ENCODE measurements around the gene PARL.

Gene PARL, protein sequence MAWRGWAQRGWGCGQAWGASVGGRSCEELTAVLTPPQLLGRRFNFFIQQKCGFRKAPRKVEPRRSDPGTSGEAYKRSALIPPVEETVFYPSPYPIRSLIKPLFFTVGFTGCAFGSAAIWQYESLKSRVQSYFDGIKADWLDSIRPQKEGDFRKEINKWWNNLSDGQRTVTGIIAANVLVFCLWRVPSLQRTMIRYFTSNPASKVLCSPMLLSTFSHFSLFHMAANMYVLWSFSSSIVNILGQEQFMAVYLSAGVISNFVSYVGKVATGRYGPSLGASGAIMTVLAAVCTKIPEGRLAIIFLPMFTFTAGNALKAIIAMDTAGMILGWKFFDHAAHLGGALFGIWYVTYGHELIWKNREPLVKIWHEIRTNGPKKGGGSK

DNA sequence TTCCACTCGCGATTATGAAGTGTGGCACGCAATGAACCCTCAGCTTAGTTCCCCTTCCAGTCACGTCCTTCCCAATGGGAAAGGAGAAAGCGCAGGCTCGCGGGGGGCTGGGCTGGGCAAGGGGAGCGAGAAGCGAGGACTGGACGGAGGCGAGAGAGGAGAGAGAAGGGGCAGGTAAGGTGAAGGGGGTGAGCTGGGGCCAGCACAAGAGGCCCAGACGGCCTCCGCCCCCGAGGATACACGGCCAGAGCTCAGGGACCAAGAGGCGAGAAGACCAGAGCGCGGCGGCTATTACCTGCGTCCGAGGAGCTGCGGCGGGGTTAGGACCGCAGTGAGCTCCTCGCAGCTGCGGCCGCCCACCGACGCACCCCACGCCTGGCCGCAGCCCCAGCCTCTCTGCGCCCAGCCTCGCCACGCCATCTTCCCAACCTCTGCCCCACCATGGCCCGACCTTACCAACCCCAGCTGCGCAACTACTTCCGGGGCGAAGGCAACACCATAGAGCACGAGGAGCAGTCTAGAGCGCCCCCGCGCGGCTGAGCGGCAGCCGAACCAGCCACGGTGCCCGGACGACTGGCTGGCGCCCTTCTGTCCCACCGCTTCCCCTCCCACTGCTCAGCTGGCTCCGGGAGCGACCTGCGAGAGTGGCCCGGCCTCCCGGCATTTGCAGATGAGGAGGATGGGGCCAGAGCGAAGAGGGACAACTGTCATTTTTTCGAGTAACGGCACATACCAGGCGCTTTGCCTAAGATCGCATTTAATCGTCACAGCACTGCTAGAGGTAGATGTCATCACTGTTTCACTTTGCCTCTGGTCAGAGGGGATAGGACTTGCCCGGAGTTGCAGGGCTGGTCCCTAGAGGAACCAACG lies at the start of gene PARL:
Gene PARL, minus strand, starts transcription at position 454 of the 870 bp plus-strand sequence. Its CDS starts 34 bp downstream, at position 420.
- peak; percentile 93 to 97 (median 96) for DNase-seq

DNA sequence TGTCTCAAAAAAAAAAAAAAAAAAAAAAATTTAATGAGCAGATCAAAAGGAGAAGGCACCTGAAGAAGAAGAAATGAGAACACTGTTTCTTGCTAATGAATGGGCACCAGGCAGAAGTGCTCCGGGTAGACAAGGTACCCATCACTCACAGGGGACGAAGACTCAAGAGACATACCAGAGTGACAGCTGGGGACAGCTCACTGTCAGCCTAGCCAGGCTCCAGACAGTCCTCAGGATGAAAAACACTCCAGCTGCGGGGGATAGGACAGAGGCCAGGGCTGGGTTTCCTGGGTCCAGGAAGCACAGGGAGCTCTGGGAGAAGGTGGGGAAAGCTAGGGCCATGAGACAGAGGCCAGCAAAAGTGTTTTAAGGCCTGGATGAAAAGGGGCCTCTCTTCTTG lies 48.5 kb upstream of the PARL start:
- no peak for DNase-seq

DNA sequence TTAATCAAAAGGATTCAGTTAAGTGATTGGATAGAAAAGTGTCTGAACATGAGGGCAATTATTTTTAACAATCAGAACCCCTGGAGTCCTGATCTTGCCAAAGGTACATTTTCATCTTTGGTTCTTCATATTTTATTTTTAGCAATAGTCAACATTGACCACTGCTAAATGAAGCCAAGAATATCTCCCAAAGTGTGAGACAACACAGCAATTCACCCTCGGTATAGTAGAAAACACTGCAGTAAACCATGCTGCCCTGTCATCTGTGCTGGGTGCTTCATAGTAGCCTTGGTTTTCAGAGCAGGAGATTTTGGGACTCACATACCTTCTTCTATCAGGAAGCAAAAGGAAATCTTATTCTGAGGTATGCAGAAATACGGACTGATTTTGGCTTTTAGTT lies 47.2 kb upstream of the PARL start:
- DNase-seq, result no peak

DNA sequence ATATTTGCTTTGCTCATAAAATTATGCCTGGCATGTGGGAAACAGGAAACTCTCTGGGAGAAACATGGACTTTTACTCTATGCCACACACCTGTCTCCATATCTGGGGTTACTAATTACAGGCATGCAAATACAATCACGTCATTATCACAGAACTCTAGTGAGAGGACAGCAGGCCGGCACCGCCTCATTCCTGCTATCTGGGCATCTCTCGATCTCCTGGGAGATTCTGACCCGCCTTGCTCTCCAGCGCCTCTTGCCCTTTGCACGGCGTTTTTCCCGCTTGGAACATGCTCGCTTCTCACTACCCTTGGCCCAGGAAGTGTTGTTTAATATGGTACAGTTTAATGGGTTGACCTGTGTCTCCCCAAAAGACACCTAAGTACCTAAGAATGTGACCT lies 45.4 kb upstream of the PARL start:
- no peak for DNase-seq

DNA sequence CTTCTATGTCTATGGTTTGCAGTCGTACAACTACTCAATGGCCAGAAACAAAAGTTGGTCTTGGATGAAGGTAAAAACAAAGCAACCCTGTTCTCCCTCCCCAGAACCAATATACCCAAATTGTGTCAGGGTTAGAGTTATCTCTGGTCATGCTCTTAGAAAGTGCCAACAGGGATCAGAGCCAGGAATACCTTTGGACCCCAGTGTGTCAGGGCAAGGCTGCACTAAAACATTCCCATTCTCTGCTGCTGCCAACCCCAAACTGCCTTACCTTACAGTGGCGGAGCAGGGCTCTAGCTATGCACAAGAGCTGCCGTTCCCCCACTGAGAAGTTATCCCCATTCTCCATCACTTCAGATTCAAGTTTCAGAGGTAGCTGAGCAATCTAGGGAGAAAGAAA lies 42.4 kb upstream of the PARL start:
- no peak for DNase-seq

DNA sequence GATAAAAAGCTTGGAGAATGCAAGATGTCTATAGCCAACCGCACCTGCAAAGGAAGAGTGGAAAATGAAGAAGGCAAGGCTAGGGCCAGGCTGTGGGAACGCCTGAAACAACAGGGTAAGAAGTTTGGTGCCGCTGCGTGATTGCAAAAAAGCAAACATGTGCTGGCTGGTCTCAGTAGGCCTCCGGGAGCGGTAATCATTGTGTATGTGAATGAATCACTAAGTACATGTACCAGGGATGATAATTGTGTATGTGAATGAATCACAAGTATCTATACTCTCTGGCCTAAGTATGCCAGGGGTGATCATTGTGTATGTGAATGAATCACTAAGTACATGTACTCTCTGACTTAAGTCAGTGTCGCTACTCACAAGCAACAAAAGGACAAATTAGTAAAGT lies 40.3 kb upstream of the PARL start:
- no peak for DNase-seq

DNA sequence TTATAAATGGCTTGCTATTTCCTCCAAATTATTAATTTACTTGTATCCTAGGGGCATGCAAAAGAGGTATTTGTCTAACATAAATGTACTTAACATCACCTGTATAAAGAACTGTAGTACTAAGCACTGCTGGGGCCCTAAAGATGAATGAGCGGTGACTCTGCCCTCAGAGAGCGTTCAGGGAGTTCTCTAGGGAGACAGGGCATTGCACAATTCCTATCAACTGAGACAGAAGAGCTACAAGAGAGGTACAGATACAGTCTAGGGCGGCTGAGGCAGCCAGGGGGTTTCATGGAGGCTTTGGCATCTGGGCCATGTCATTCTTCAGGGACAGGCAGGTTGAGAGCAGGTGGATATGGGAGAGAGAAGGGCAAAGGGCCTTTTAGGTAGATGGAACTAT lies 39.9 kb upstream of the PARL start:
- no peak for DNase-seq

DNA sequence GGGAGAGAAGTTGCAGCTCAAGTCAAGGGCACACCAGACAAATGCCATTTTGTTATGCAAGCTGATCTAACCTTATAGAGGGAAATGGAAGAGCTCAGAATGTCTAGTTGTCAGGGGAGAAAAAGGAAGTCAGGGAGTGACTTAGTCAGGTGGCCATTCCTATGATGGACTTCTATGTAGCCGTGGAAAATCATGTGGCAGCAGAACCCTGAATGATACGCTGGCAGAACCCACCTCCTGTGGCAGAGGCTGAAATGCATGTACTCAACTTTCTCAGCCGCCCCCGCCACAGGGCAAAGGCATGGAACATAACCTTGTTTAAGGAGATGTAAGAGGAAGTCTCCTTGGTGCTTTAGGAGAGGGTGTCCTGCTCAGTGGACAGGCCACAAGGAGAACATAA lies 37.7 kb upstream of the PARL start:
- no peak for DNase-seq

DNA sequence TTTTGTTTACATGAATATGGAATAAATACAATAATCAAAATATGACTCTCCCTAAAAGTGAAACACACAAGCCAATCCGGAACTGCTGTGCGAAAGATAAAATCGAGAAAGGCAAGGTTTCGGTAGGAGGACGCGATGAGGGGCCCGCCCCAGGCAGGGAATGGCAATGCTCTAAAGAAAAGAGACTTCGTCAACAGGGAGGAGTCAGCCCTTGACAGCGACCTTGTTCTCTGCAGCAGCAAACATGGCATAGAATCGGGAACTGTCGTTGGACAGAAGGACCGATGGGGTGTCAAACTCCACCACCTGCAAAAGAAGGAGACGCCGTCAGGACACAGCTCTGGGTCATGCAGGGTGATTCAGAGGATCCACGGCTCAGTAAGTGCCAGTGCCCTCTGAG lies 36.4 kb upstream of the PARL start:
- no peak for DNase-seq

DNA sequence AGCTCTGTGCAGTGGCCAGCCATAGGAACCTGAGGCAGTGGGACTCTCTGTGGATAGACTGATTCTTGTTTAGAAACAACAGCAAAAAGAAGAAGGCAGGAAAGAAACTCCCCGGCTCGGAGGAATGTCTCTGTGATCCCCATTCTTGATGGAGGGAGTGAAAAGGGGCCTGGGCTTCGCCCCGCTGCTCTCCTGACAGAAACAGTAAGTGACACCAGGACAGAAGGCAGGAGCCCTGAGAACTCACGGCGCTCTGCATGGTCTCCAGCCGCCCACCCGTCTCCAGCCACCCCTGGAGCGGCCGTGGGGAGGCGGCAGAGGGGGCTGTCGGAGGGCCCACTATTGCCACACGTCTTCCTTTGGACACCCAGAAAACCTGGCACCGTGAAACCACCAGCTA lies 35.7 kb upstream of the PARL start:
- no peak for DNase-seq

DNA sequence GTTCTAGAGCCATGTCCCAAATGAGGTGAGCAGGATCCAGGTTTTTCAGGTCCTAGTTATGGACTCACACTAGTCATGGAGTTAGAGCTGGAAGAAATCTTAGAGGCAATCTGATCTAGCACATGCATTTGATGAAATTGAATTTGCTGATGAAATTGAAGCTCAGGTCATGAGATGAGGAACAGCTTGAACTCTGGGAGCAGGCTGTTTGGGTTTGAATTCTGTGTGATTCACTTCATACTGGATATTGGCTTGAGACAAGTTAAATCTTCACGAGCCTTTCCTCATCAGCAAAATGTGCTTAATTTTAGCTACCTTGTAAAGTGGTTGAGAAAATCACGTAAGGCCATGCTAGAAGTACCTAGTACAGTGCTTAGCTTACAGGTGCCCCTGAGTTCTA lies 33.5 kb upstream of the PARL start:
- DNase-seq, result no peak

DNA sequence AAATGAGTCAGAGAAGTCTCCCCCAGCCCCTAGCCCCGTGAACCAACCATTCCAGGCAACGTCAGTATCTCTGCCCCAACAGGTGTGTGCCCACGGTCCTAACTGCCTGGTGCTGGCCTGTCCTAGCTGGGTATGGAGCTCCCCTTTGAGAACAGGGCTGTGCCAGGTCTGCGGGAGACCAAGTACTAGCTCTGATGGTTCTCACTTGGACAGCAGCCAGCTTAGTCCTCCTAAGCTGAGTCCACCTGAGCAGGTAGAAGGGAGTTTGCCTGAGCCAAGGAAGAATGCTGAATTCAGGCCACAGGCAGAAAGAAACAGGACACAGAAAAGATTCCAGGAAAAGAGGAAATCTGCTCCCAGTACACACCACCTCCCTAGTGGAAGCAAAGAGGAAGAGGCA lies 33.1 kb upstream of the PARL start:
- no peak for DNase-seq

DNA sequence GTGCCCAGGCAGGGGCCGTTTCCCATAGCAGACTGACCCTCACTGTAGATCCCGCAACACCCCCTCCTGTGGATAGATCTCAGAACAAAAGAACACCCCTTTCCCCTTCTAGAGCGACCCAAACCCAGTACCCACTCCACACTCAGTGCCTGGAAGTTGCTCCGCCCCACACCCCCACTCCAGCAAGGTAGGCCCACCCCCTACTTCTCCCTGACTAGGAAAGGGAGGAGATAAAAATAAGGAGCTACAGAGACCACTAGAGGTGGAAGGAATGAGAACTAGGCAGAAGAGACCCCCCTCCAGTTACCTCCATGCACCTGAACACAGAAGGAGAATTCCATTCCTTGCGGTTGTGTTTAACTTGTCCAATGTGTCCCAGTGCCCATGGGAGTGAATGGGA lies 30.2 kb upstream of the PARL start:
- no peak for DNase-seq

DNA sequence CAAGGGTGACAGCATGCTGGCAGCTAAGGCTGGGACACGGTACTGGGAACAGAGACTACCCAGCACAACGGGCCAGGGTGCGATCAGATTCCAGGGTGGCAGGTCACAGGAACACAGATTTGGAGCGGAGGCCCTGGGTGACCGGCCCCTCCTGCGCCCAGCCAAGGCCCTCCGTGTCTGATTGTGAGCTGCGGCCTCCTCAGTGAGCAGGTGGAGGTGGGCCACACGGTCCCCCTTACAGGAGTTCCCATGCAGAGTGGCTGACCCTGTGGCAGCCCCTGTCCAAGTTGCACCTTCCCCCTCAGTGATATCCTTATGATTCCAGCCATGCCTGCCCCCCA lies 28.9 kb upstream of the PARL start:
- no peak for DNase-seq

DNA sequence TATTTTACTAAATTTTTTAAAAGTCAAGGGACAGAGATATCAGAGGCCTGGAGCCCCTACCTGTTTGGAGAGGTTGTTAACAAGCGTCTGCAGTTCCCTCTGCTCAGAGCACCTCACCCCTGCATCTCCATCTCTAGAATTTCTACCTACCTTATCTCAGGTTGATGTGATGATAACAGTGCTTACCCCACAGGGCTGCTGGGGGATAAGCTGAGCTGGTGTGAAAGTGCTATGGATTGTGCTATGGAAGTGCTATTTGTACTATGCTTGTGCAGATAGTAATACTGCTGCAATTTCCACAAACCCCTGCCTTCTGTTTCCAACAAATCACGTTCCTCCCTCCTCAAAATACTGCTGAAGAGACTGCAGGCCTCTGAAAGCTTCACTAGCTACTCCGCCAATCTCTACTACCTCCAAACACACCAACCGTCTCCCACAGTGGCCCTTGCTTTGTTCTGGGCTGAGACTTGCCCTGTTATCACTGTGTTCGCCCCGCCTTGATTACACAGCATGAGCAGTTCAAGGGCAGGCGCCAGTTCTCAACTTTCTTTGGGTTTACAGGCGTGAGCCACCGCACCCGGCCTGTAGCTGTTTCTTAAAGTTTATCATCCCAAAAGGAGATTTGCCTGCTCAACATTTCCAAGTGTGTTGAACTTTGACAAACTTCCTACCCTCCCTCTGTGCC lies 28.4 kb upstream of the PARL start:
- no peak for DNase-seq

DNA sequence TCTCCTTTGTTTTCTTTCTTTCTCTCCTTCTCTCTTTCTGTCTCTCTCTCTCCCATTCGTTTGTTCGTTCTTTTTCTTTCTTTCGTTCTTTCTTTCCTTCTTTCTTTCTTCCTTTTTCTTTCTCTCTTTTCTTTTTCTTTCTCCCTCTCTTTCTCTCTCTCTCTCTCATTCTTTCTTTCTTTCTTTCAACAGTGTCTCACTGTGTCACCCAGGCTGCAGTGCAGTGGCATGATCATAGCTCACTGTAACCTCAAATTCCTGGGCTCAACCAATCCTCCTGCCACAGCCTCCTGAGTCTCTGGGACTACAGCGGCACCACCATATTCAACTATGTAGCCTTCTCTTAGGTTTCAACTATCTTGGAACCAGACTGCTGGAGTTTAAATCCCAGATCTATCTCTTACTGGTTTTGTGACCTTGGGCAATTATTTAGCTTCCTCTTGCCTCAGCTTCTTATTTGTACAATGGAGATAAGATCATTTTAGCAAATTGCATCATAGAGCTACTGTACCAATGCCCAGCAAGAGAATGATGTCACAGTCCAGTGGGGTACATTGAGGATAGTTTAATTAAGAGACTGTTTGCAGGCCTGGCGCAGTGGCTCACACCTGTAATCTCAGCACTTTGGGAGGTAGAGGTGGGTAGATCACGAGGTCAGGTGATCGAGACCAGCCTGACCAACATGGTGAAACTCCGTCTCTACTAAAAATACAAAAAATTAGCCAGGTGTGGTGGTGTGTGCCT lies 27.3 kb upstream of the PARL start:
- DNase-seq, result no peak

DNA sequence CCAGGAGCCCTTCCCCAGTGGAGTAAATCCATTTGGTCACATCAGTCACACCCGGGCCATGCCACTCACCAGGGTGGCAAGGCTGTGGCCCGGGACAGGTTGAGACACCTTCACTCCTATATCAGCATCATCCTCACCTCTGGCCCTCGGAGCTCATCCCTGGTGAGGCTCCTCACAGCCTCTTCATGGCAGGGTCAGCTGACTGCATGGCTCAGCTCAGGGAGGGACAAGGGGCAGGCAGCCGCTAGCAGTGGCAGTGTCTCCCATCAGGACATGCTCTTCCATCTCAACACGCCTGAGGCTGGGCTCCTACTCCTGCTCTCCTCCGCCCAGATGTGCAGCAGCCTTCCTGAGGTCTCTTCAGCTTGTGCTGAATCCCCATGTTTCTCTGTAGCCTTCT lies 26.4 kb upstream of the PARL start:
- DNase-seq, result no peak

DNA sequence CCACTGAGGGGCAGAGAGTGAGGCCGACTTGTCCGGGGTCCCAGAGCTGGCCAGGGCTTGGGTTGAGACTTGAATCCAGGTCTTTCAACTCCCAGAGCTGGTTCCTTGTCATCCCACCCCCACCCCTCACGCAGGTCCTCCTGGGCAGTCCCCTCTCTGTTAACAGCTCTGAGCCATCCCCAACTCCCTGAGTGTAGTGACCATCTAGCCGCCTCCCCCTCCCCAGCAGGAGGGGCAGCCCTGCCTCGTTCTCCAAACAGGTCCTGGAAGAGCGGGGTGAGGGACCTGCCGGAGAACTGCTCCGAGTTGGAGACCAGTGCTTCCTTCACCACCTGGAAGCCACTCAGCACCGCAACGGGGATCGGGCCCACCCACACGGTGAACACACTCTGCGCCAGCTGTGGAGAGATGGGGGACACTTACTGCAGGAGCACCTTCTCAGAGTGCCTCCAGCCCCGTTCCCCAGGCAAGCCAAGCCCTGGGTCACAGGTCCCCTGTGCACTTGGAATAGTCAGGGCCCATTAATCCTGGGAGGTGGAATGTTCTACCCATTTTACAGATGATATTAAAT lies 24.4 kb upstream of the PARL start:
- DNase-seq, result no peak

DNA sequence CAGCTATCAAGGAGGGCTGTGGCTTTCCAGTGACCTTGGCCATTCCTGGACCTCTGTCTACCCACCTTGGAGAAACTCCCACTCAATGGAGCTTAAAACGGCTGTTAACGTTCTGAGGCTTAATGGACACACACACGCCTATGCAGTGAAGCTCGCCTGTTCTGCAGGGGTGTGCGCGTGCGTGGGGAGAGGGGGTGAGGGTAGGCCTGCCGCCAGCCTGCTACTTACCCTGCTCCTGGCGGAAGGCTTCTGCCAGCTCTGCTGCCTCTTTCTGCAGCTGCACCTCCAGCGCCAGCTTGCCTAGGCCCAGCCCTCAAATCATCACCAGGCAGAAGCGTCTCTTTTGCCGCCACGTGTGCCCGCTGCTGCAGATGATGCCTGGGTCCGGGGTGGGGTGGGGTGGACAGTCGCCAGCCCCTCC lies 23.2 kb upstream of the PARL start:
- no peak for DNase-seq

DNA sequence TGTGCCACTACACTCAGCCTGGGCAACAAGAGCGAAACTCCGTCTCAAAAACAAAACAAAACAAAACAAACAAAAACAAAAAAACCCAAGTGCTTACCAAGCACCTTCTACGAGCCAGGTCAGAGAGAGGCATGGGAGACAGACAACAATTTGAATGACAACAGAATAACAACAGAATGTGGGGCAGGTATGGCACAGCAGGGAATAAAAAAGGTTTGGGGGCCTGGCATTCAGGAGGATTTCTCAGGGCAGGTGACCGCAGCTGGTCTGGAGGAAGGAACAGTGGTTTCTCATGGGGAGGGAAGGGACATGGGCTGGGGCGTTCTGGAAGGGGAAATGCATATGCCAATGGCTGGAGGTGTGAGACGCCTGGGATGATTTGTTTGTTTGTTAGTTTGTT lies 22.5 kb upstream of the PARL start:
- no peak for DNase-seq

DNA sequence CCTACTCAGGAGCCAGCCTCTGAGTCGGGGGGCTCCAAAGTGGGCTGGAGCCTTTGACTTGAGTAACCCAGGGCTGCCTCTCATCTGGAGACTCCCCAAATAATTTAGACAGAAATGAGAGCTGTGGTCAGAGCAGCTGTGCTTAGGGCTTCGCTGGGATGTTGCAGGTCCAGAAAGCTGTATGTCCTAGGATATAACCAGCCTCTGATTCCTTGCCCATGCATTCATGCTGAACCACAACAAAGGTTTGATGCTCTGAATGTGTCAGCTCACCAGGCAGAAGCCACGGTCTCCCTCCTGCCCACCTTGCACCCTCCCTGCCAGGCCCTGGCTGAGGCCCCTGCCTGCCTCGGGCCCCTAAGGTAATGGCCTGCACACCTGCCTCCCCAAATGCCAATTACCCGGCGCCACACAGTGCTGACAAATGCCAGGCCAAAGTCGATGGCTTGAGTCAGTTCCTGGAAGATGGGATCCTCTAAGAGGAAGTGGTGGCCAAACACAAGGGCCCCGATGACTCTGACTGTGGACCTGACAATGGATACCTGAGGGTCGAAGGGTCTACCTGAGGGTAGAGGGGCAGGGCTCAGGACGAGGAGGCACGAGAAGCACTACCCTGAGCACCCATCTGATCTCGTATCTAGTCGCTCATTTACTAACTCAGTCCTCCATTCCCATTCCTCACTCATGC lies 21.7 kb upstream of the PARL start:
- DNase-seq, result no peak

Measured in activated CD4-positive, CD25-positive, alpha-beta regulatory T cell (primary cell).